Upper lobe of right lung (tissue), 1 donor: ENCODE data around the gene NT5C. TPM values are rescaled to one million over a fixed set of nuclear protein-coding genes. Genes with fewer than 3 reads are reported as not detected.

ENCODE experiments used
- ATAC-seq: fragments of 200-7000 bp; cut with Tn5 transposase; one replicate; pipeline ENCODE4 v1.9.1; 2020; ENCODE audit warnings: mild to moderate bottlenecking, moderate library complexity
- DNase-seq: peaks from one replicate; pipeline ENCODE4 v3.0.0-alpha.2; 2020
- H3K27ac ChIP-seq: fragments of 200-600 bp; one replicate; pipeline ENCODE4 v1.8.0; 2022
- H3K27me3 ChIP-seq: fragments of 200-600 bp; one replicate; pipeline ENCODE4 v1.8.0; 2022; ENCODE audit warnings: mild to moderate bottlenecking
- H3K36me3 ChIP-seq: fragments of 200-600 bp; one replicate; pipeline ENCODE4 v1.8.0; 2022
- H3K4me1 ChIP-seq: fragments of 200-600 bp; one replicate; pipeline ENCODE4 v1.8.0; 2022
- H3K4me3 ChIP-seq: fragments of 200-600 bp; one replicate; pipeline ENCODE4 v1.8.0; 2022; ENCODE audit warnings: mild to moderate bottlenecking
- H3K9me3 ChIP-seq: fragments of 200-600 bp; one replicate; pipeline ENCODE4 v1.8.0; 2022
- CTCF ChIP-seq: fragments of 200-600 bp; IDR thresholded peaks from one replicate; pipeline ENCODE4 v1.8.0; 2022; ENCODE audit warnings: antibody characterized with exemption
- intact Hi-C: fragments of 100-400 bp; cut with DNase I; formaldehyde crosslinking; loops from one replicate; pipeline ENCODE4 v1.11.0; 2022
- total RNA-seq: library from RNA; stranded (reverse); fragmentation: NEBNext Ultra II Directional; extraction: Animal tissue kit (Norgen Biotek cat#: 25700); gene quantifications from one replicate; pipeline ENCODE4 v1.2.1, GENCODE V29; 2021
- donor health status: DM: no; HTN: yes; CAD: no; lungs with severe emphysema.

NT5C gene
- total RNA-seq, 1 donor from 2014 or later = 35.8 TPM

DNA sequence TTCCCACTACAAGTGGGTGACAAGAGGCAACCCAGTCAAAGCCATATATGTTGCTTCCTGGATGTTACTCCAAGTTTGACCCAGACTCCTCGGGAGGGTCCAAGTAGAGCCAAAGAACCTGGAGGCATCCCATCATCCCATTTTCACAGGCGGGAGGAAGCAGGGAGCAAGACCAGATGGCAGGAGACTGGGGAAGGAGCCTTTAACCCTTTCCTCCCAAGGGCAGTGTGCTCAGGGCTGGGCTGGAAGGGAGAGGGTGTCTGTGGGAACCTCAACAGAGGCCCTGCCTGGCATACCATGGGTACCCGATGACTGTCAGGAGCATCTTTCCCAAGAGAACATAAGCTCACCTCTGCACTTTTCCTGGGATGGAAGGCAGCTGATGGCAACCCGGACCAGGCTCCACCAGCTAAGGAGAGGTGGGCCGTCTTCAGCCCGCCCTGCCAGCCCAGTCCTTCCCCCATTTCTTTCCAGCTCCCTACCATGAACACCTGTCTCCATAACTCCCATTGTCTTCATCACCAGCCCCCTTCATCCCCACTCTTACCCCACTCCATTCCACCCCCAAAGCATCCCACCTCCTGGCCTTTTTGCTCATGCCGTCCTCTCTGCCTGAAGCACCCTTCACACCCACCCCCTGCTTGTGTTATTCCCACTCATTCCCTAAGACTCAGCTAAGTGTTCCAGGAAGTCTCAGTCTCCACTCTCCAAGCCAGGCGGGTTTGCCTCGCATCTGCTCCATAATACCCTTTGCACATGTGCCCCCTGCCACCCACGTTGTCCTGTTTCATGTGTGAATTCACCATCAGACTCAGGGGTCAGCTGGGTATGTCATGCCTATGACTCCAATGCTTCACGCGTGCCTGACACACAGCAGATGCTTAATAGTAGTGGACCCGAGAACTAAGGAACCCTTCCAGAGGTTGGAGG, 49.7 kb downstream of the NT5C start:
- no peak for ATAC-seq
- H3K4me1 ChIP-seq = peaks cover 36% of the 10 kb centered on the region

More for the DNA sequence above, 49.7 kb downstream of the NT5C start:
- DNase-seq = no peak
- H3K27ac ChIP-seq = no peak overlapping the region
- intact Hi-C loops = no loop called here
- H3K4me3 ChIP-seq = no peak overlapping the region
- no peaks in the 10 kb centered on the region for H3K36me3 ChIP-seq
- H3K27me3 ChIP-seq = no peaks in the 10 kb centered on the region
- TF ChIP-seq CTCF = no peak
- no peaks in the 10 kb centered on the region for H3K9me3 ChIP-seq

Other genes starting within 250 kb of the NT5C start
- gene FADS6, start 238.1 kb downstream of the NT5C start, total RNA-seq = not detected
- gene USH1G, start 208.5 kb downstream of the NT5C start, total RNA-seq = not detected
- gene OTOP2, start 207.5 kb downstream of the NT5C start, total RNA-seq = not detected
- gene OTOP3, start 195.8 kb downstream of the NT5C start, total RNA-seq = not detected
- 33.5 TPM for gene HID1, start 159.0 kb downstream of the NT5C start, total RNA-seq
- gene CDR2L, start 144.1 kb downstream of the NT5C start, total RNA-seq = 21.8 TPM
- 21.6 TPM for gene MRPL58, start 119.1 kb downstream of the NT5C start, total RNA-seq
- gene ATP5PD, start 84.8 kb downstream of the NT5C start, total RNA-seq = 155 TPM
- 25.3 TPM for gene KCTD2, start 84.5 kb downstream of the NT5C start, total RNA-seq
- gene SLC16A5, start 43.8 kb downstream of the NT5C start, total RNA-seq = 40.5 TPM
- 18.0 TPM for gene ARMC7, start 21.8 kb downstream of the NT5C start, total RNA-seq
- gene JPT1, start 22.8 kb upstream of the NT5C start, total RNA-seq = 47.8 TPM
- gene SUMO2, start 51.2 kb upstream of the NT5C start, total RNA-seq = 316 TPM
- gene NUP85, start 73.9 kb upstream of the NT5C start, total RNA-seq = 63.7 TPM
- 52.7 TPM for gene GGA3, start 129.9 kb upstream of the NT5C start, total RNA-seq
- gene MRPS7, start 130.1 kb upstream of the NT5C start, total RNA-seq = 34.7 TPM
- gene MIF4GD, start 139.5 kb upstream of the NT5C start, total RNA-seq = 25.7 TPM
- gene SLC25A19, start 157.7 kb upstream of the NT5C start, total RNA-seq = 29.4 TPM